Liver (tissue), 3 donors: ENCODE measurements around the gene SLC6A7.

ENCODE experiments used
- CTCF ChIP-seq: fragments of 150-350 bp; IDR thresholded peaks from 2 replicates; pipeline ENCODE4 v1.5.1; 2017; ENCODE audit warnings: improper control_type of control experiment, low read depth, low read length; ENCODE audit not compliant: missing input control
- GABPA ChIP-seq, 2 donors: IDR thresholded peaks in 1 of 2; conservative IDR thresholded peaks in 1 of 2; 2 replicates each; pipeline ENCODE4 v1.6.1; 2016; ENCODE audit warnings: antibody characterized with exemption in 2 of 2, mild to moderate bottlenecking in 1 of 2, moderate library complexity in 1 of 2
- HNF4G ChIP-seq: IDR thresholded peaks from 2 replicates; pipeline ENCODE4 v1.6.1; 2016; ENCODE audit warnings: antibody characterized with exemption
- JUND ChIP-seq, 2 donors: IDR thresholded peaks; 2 replicates each; pipeline ENCODE4 v1.6.1; 2016; ENCODE audit warnings: antibody characterized with exemption in 2 of 2
- RAD21 ChIP-seq, 2 donors: IDR thresholded peaks; 2 replicates each; pipeline ENCODE4 v1.6.1; 2016; ENCODE audit warnings: antibody characterized with exemption in 2 of 2, mild to moderate bottlenecking in 2 of 2
- REST ChIP-seq: IDR thresholded peaks from 2 replicates; pipeline ENCODE4 v1.6.1; 2016; ENCODE audit warnings: antibody characterized with exemption, mild to moderate bottlenecking
- SP1 ChIP-seq: IDR thresholded peaks from 2 replicates; pipeline ENCODE4 v1.6.1; 2018; ENCODE audit warnings: antibody characterized with exemption, mild to moderate bottlenecking
- TAF1 ChIP-seq: conservative IDR thresholded peaks from 2 replicates; pipeline ENCODE4 v1.6.1; 2016; ENCODE audit warnings: antibody characterized with exemption, mild to moderate bottlenecking
- YY1 ChIP-seq: IDR thresholded peaks from 2 replicates; pipeline ENCODE4 v1.6.1; 2016; ENCODE audit warnings: antibody characterized with exemption, mild to moderate bottlenecking
- TF ChIP-seq, protein P1 (sequence below): IDR thresholded peaks from 2 replicates; pipeline ENCODE4 v1.6.1; 2016; ENCODE audit warnings: antibody characterized with exemption
- TF ChIP-seq, protein P2 (sequence below): IDR thresholded peaks from 2 replicates; pipeline ENCODE4 v1.6.1; 2016; ENCODE audit warnings: antibody characterized with exemption
- donor health status: healthy.
- donor health status: healthy.

- no peak for TF ChIP-seq CTCF
- TF ChIP-seq, protein P1, sequence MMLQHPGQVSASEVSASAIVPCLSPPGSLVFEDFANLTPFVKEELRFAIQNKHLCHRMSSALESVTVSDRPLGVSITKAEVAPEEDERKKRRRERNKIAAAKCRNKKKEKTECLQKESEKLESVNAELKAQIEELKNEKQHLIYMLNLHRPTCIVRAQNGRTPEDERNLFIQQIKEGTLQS, result no peak
- no peak for TF ChIP-seq RAD21 (IDR thresholded peaks at IDR 0.05)
- TF ChIP-seq TAF1, result no peak
- TF ChIP-seq JUND (IDR thresholded peaks at IDR 0.05), result no peak
- no peak for TF ChIP-seq HNF4G
- TF ChIP-seq REST, result no peak
- TF ChIP-seq YY1, result no peak
- TF ChIP-seq, protein P2, sequence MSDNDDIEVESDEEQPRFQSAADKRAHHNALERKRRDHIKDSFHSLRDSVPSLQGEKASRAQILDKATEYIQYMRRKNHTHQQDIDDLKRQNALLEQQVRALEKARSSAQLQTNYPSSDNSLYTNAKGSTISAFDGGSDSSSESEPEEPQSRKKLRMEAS, result no peak
- no peak for TF ChIP-seq GABPA (IDR thresholded peaks at IDR 0.05 in 1 of 2, conservative IDR thresholded peaks at IDR 0.05 in 1 of 2)
- no peak for TF ChIP-seq SP1
Observed at GRCh38 chr5:150188146-150188842, 1.6 kb upstream of the SLC6A7 start.
